NCI-H2196 (cell line): Measurements from ENCODE around the gene SNU13.
"Not testable (repeated sequence)": the region's sequence is repeated elsewhere in the genome, so short reads cannot be mapped to it uniquely, and the experiment has no call there.

Experiments used
- DNase-seq: peaks from one replicate; lab custom pipeline; 2025; ENCODE audit not compliant: unreplicated experiment; lab: John Stamatoyannopoulos, UW

SNU13 gene

DNA sequence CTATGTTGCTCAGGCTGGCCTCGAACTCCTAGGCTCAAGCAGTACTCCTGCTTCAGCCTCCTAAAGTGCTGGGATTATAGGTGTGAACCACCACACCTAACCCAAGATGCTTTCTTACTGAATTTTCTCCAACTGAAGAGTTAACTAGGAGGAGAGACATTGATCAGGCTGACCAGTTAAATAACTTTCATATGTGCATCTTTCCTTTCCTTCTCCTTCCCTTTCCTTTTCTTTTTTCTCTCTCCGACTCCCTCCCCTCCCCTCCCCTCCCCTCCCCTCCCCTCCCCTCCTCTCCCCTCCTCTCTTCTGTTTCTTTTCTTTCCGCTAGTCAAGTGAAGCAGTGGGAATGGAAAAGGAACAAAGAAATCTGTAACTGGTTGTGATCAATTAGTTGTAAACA, 40.9 kb downstream of the SNU13 start:
- DNase-seq, result no peak

DNA sequence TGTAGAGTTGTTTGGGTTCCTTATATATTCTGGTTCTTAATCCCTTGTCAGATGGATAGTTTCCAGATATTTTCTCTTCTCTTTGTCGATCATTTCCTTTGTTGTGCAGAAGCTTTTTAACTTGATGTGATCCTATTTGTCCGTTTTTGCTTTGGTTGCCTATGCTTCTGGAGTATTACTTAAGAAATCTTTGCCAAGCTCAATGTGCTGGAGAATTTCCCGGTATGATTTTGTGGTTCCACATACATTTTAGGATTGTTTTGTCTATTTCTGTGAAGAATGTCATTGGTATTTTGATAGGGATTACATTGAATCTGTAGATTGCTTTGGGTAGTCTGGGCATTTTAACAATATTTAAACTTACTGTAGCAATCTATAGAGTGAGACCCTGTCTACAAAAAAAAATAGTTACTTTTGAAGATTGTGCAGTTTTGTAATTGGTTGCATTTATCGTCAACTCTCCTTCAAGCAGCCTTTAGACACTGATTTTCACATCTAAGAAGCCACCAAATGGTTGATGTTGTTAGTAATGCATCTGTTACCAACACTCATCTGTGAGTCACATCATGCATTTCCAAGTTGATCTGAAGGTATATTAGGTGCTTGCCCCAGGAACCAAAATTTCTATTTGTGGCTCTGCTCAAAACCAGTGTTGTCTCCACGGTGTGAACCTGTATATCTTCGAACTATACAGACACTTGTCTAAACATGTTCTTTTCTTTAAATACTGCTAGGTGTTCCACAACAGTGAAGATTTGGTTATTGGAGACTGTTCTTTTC, 46.1 kb downstream of the SNU13 start:
- no peak for DNase-seq

DNA sequence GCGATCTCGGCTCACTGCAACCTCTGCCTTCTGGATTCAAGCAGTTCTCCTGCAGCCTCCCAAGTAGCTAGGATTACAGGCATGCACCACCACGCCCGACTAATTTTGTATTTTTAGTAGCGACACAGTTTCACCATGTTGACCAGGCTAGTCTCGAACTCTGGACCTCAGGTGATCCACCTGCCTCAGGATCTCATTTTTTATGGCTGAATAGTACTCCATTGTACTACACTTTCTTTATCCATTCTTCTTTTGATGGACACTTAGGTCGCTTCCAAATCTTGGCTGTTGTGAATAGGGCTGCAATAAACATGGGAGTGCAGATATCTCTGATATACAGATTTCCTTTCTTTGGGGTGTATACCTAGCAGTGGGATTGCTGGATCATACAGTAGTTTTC, 46.8 kb downstream of the SNU13 start:
- no peak for DNase-seq

DNA sequence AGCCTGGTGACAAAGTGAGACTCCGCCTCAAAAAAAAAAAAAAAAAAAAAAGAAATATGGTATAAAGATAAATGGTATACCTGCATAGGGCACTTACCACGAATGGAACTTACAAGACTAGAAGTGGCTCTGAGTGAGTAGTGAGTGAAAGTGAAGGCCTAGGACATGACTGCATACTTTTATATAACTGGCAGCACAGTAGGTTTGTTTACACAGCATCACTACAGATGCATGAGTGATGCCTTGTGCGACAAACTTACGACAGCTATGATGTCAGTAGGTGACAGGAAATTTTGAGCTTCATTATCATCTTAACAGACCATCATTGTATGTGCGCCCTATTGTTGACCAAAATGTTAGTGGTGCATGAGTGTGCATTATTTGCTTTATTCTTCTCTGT, 49.9 kb downstream of the SNU13 start:
- DNase-seq, result no peak

DNA sequence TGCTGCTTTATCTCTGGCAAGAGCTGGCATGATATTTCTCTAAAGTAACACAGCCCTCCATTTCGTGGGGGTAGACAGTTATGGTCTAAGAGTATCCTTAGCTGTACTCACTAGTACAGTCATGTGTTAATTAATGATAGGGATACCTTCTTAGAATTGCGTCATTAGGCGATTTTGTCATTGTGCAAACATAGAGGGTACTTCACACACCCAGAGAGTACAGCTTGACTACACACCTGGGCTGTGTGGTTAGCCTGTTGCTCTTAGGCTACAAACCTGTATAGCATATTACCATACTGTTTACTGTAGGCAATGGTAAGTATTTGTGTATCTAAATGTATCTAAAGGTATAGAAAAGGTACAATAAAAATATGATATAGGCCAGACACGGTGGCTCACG, 50.5 kb downstream of the SNU13 start:
- DNase-seq, result peak; percentile 21

DNA sequence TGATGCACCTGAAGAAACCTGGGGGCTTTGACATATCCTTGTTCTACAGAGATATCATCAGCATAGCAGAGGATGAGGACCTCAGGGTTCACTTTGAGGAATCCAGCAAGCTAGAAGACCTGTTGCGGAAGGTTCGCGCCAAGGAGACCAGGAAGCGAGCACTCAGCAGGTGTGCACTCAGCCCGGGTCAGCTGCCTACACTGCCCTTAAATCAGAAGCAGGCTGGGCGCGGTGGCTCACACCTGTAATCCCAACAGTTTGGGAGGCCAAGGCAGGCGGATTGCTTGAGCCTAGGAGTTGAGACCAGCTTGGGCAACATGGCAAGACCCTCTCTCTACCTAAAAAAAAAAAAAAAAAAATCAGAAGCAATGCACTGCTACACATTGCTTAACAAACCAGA, 51.0 kb downstream of the SNU13 start:
- not testable (repeated sequence) for DNase-seq

DNA sequence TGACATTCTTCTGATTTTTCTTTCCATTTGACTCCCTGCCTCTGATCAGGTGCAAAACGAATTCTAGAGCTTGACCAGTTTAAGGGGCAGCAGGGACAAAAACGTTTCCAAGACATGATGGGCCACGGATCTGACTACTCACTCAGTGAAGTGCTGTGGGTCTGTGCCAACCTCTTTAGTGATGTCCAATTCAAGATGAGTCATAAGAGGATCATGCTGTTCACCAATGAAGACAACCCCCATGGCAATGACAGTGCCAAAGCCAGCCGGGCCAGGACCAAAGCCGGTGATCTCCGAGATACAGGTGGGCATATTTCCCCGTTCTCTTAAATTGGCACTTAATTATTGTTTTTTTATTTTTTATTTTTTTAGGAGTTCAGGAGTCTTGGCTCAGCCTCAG, 52.2 kb downstream of the SNU13 start:
- DNase-seq, result peak; percentile 29

DNA sequence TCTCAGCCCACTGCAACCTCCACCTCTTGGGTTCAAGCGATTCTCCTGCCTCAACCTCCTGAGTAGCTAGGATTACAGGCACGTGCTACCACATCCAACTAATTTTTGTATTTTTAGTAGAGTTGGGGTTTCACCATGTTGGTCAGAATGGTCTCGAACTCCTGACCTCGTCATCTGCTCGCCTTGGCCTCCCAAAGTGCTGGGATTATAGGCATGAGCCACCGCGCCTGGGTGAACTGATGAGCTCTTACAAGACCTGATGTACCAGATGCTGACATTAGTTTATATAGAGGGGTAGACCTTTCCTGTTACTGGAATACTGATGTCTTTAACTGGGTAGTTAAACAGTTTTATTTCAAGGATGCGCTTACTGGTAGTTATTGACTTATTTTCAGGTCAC, 54.1 kb downstream of the SNU13 start:
- DNase-seq, result not testable (repeated sequence)

DNA sequence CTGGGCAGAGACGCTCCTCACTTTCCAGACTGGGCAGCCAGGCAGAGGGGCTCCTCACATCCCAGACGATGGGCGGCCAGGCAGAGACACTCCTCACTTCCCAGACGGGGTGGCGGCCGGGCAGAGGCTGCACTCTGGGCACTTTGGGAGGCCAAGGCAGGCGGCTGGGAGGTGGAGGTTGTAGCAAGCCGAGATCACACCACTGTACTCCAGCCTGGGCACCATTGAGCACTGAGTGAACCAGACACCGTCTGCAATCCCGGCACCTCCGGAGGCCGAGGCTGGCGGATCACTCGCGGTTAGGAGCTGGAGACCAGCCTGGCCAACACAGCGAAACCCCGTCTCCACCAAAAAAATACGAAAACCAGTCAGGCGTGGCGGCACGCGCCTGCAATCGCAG, 57.1 kb downstream of the SNU13 start:
- not testable (repeated sequence) for DNase-seq

DNA sequence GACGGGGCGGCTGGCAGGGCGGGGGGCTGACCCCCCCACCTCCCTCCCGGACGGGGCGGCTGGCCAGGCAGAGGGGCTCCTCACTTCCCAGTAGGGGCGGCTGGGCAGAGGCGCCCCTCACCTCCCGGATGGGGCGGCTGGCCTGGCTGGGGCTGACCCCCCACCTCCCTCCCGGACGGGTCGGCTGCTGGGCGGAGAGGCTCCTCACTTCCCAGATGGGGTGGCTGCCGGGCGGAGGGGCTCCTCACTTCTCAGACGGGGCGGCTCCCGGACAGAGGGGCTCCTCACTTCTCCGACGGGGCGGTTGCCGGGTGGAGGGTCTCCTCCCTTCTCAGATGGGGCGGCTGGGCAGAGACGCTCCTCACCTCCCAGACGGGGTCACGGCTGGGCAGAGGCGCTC, 57.6 kb downstream of the SNU13 start:
- DNase-seq, result not testable (repeated sequence)

DNA sequence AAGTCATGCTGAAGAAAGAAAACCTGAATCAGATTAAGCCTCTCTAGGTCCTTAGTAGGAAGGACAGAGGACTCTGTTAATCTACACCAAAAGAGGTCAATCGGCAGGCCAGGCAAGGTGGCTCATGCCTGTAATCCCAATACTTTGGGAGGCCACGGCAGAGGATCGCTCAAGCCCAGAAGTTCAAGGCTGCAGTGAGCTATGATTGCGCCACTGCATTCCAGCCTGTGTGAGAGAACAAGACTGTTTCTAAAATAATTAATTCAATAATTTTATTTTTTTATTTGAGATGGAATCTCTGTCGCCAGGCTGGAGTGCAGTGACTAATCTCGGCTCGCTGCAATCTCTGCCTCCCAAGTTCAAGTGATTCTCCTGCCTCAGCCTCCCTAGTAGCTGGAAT, 63.1 kb downstream of the SNU13 start:
- DNase-seq, result no peak
